GM19397 (cell line): Measurements from ENCODE around the gene DHX30.
"Not testable (repeated sequence)": the region's sequence is repeated elsewhere in the genome, so short reads cannot be mapped to it uniquely, and the experiment has no call there.

Source experiments
- ATAC-seq: cut with Tn5 transposase; IDR thresholded peaks from one replicate; pipeline ENCODE4 v1.9.1; 2021; ENCODE audit warnings: mild to moderate bottlenecking, moderate library complexity; ENCODE audit not compliant: unreplicated experiment

Gene DHX30

GRCh38 chr3:47802734-47803479 lies at the start of gene DHX30:
Gene DHX30, plus strand, starts transcription at chr3:47803138. Its CDS starts 7,546 bp downstream, at chr3:47810684.
- ATAC-seq: peak; percentile 94

GRCh38 chr3:47758261-47759025 lies 44.5 kb upstream of the DHX30 start:
- no peak for ATAC-seq

- ATAC-seq: not testable (repeated sequence)
These were observed 42.7 kb upstream of the DHX30 start for GRCh38 chr3:47760207-47760606.

- no peak for ATAC-seq
These were observed 41.9 kb upstream of the DHX30 start for GRCh38 chr3:47761046-47761445.

- ATAC-seq: no peak
These were observed 40.7 kb upstream of the DHX30 start for GRCh38 chr3:47762233-47762632.

- no peak for ATAC-seq
These were observed 36.8 kb upstream of the DHX30 start for GRCh38 chr3:47766186-47766585.

- ATAC-seq: no peak
These were observed 30.9 kb upstream of the DHX30 start for GRCh38 chr3:47772047-47772446.

GRCh38 chr3:47772788-47773187 lies 30.1 kb upstream of the DHX30 start:
- ATAC-seq: no peak

GRCh38 chr3:47778746-47779145 lies 24.2 kb upstream of the DHX30 start:
- no peak for ATAC-seq

GRCh38 chr3:47780741-47781684 lies 21.9 kb upstream of the DHX30 start:
- ATAC-seq: peak; percentile 35

GRCh38 chr3:47781685-47782445 lies 21.1 kb upstream of the DHX30 start, which contains the start of gene SMARCC1:
Gene SMARCC1, minus strand, starts transcription at chr3:47781893. Its CDS starts 96 bp downstream, at chr3:47781797.
- peak; percentile 82 for ATAC-seq

- ATAC-seq: no peak
These were observed 20.3 kb upstream of the DHX30 start for GRCh38 chr3:47782446-47783308.

- no peak for ATAC-seq
These were observed 19.3 kb upstream of the DHX30 start for GRCh38 chr3:47783673-47784072.

GRCh38 chr3:47791193-47791855 lies 11.6 kb upstream of the DHX30 start:
- ATAC-seq: no peak

- no peak for ATAC-seq
These were observed 10.2 kb upstream of the DHX30 start for GRCh38 chr3:47792699-47793098.

GRCh38 chr3:47794544-47794943 lies 8.4 kb upstream of the DHX30 start:
- ATAC-seq: no peak

GRCh38 chr3:47799733-47800132 lies 3.2 kb upstream of the DHX30 start:
- ATAC-seq: no peak

- ATAC-seq: no peak
These were observed 615 bp downstream of the DHX30 start for GRCh38 chr3:47803480-47804025.
